Trophoblast cell (in vitro differentiated cells and primary cell): ENCODE measurements around the gene DCUN1D5.
A peak's percentile ranks its signal among the peaks of the same experiment; 100 is the strongest.

ENCODE experiments used
- DNase-seq, 2 donors: peaks; one replicate each; pipeline ENCODE4 v3.0.0-alpha.2; 2016
- H2AFZ ChIP-seq: 2 replicates; pipeline ENCODE4 v1.6.1; 2013; ENCODE audit warnings: low read length, moderate library complexity, mild to moderate bottlenecking; ENCODE audit not compliant: insufficient read depth, poor library complexity
- H2AK5ac ChIP-seq: 2 replicates; pipeline ENCODE4 v1.6.1; 2013; ENCODE audit warnings: mild to moderate bottlenecking, low read length
- H2BK120ac ChIP-seq: 2 replicates; pipeline ENCODE4 v1.6.1; 2013; ENCODE audit warnings: low read length, mild to moderate bottlenecking, moderate library complexity; ENCODE audit not compliant: insufficient read depth, poor library complexity
- H2BK12ac ChIP-seq: 2 replicates; pipeline ENCODE4 v1.6.1; 2013; ENCODE audit warnings: mild to moderate bottlenecking, low read length, moderate library complexity
- H2BK5ac ChIP-seq: 2 replicates; pipeline ENCODE4 v1.6.1; 2013; ENCODE audit warnings: low read length, low read depth, moderate library complexity, mild to moderate bottlenecking; ENCODE audit not compliant: poor library complexity
- H3K14ac ChIP-seq: 2 replicates; pipeline ENCODE4 v1.6.1; 2013; ENCODE audit warnings: mild to moderate bottlenecking, low read length
- H3K18ac ChIP-seq: 2 replicates; pipeline ENCODE4 v1.6.1; 2013; ENCODE audit warnings: mild to moderate bottlenecking, low read length
- H3K23ac ChIP-seq: 2 replicates; pipeline ENCODE4 v1.6.1; 2013; ENCODE audit warnings: low read length
- H3K27ac ChIP-seq: 2 replicates; pipeline ENCODE4 v1.5.1; 2013; ENCODE audit warnings: low read depth, mild to moderate bottlenecking, inconsistent platforms, low read length, moderate library complexity
- H3K27me3 ChIP-seq: 2 replicates; pipeline ENCODE4 v1.6.1; 2013; ENCODE audit warnings: inconsistent platforms, mild to moderate bottlenecking, low read length, moderate library complexity; ENCODE audit not compliant: insufficient read depth
- H3K36me3 ChIP-seq, 2 experiments: 1 replicate in 1 of 2; 2 replicates in 1 of 2; pipeline ENCODE4 v1.6.1; 2013; ENCODE audit warnings: low read length in 2 of 2, mild to moderate bottlenecking in 2 of 2, moderate library complexity in 1 of 2; ENCODE audit not compliant: insufficient read depth in 2 of 2, control insufficient read depth in 1 of 2
- H3K4ac ChIP-seq: 2 replicates; pipeline ENCODE4 v1.6.1; 2013; ENCODE audit warnings: low read depth, mild to moderate bottlenecking, low read length, moderate library complexity
- H3K4me1 ChIP-seq, 2 experiments: 1 replicate in 1 of 2; 2 replicates in 1 of 2; pipeline ENCODE4 v1.6.1; 2013; ENCODE audit warnings: low read length in 2 of 2, mild to moderate bottlenecking in 2 of 2, moderate library complexity in 1 of 2; ENCODE audit not compliant: insufficient read depth in 2 of 2, control insufficient read depth in 1 of 2
- H3K4me2 ChIP-seq: 2 replicates; pipeline ENCODE4 v1.6.1; 2013; ENCODE audit warnings: inconsistent platforms, mild to moderate bottlenecking, low read length, moderate library complexity
- H3K4me3 ChIP-seq: 2 replicates; pipeline ENCODE4 v1.5.1; 2013; ENCODE audit warnings: mild to moderate bottlenecking, low read depth, low read length, inconsistent platforms
- H3K79me1 ChIP-seq: one replicate; pipeline ENCODE4 v1.6.1; 2013; ENCODE audit warnings: low read length
- H3K79me2 ChIP-seq: 2 replicates; pipeline ENCODE4 v1.6.1; 2013; ENCODE audit warnings: low read length, mild to moderate bottlenecking; ENCODE audit not compliant: control insufficient read depth, insufficient read depth, poor library complexity
- H3K9ac ChIP-seq: 2 replicates; pipeline ENCODE4 v1.6.1; 2013; ENCODE audit warnings: mild to moderate bottlenecking, low read length
- H3K9me3 ChIP-seq: 2 replicates; pipeline ENCODE4 v1.6.1; 2013; ENCODE audit warnings: low read depth, mild to moderate bottlenecking, control low read depth, inconsistent platforms, low read length; ENCODE audit not compliant: insufficient read depth
- H4K12ac ChIP-seq: 2 replicates; pipeline ENCODE4 v1.6.1; 2013; ENCODE audit warnings: low read depth, mild to moderate bottlenecking, low read length, moderate library complexity
- H4K8ac ChIP-seq: 2 replicates; pipeline ENCODE4 v1.6.1; 2013; ENCODE audit warnings: low read depth, mild to moderate bottlenecking, low read length, moderate library complexity
- H4K91ac ChIP-seq: one replicate; pipeline ENCODE4 v1.6.1; 2013; ENCODE audit warnings: low read depth, mild to moderate bottlenecking, low read length, moderate library complexity
- WGBS: extraction: QIAGEN DNeasy Blood & Tissue Kit; methylation state at CpG from one replicate; pipeline ENCODE4 v1.1.7; 2013; ENCODE audit warnings: missing lambda C conversion rate; ENCODE audit not compliant: insufficient read length, insufficient coverage; ENCODE audit errors: extremely low coverage; 5-methylcytosine and 5-hydroxymethylcytosine counted together

DCUN1D5 gene

DNA sequence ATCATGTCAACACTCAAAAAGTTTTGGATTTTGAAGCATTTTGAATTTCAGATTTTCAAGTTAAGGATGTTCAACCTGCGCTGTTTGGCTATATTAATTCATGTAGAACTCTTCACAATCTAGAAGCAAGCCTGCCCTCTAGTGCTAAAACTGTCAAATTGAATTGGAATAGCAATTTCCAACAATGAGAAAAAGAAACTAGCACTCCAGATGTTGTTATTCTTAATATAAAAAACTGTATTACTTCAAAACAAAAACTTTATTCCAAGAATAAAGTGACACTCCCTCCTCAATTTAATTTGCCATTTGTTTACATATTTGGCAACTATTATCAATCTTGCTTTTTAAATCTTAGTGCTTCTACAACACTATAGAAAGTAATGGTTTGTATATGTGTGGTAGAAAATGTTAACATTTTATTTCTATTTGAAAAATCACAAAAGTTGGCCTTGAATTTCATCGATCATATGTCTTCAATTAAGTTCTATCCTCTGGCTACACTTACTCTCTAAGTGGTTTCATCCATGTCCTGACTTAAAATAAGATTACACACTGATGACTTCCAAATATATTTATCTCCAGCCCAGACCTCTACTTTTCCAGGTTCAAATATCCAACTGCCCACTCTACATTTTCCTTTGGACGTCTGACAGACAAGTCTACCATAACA lies 36.6 kb downstream of the DCUN1D5 start:
- WGBS, result no CpG with 5 or more reads among the region's 3 CpGs
- no peaks in the 10 kb centered on the region for H3K27me3 ChIP-seq
- no peak overlapping the region for H3K4me2 ChIP-seq
- no peak overlapping the region for H3K27ac ChIP-seq
- H2AK5ac ChIP-seq, result no peak overlapping the region
- H3K4me1 ChIP-seq, result no peaks in the 10 kb centered on the region
- no peak overlapping the region for H3K9ac ChIP-seq
- H3K23ac ChIP-seq, result no peak overlapping the region
- H2BK12ac ChIP-seq, result no peak overlapping the region
- DNase-seq, result peak; percentile 41 to 91
- H3K9me3 ChIP-seq, result no peaks in the 10 kb centered on the region
- no peak overlapping the region for H2BK120ac ChIP-seq
- no peak overlapping the region for H2AFZ ChIP-seq
- H3K4me3 ChIP-seq, result no peak overlapping the region
- no peak overlapping the region for H4K8ac ChIP-seq
- H4K91ac ChIP-seq, result no peak overlapping the region
- no peak overlapping the region for H3K14ac ChIP-seq
- peaks cover 0 to 2% of the 10 kb centered on the region in 2 experiments for H3K36me3 ChIP-seq
- no peak overlapping the region for H2BK5ac ChIP-seq
- no peaks in the 10 kb centered on the region for H3K79me2 ChIP-seq
- H3K18ac ChIP-seq, result no peak overlapping the region
- H4K12ac ChIP-seq, result no peak overlapping the region
- no peak overlapping the region for H3K4ac ChIP-seq
- H3K79me1 ChIP-seq, result no peaks in the 10 kb centered on the region

GRCh38 chr11:103053997-103054396 lies 38.0 kb downstream of the DCUN1D5 start:
- Histone ChIP-seq H3K79me1 (no peaks in the 10 kb centered on the region), H3K79me2 (no peaks in the 10 kb centered on the region), H3K4me3 (no peak overlapping the region), H2AFZ (no peak overlapping the region), H3K27me3 (no peaks in the 10 kb centered on the region), H3K14ac (no peak overlapping the region), H2BK5ac (no peak overlapping the region), H4K8ac (no peak overlapping the region), H3K18ac (no peak overlapping the region), H2BK12ac (no peak overlapping the region), H4K91ac (no peak overlapping the region), H4K12ac (no peak overlapping the region), H3K9me3 (no peaks in the 10 kb centered on the region), H3K4me1 (no peaks in the 10 kb centered on the region), H2BK120ac (no peak overlapping the region), H3K23ac (no peak overlapping the region), H3K36me3 (no peaks in the 10 kb centered on the region), H3K4me2 (no peak overlapping the region), H2AK5ac (no peak overlapping the region), H3K27ac (no peak overlapping the region), H3K4ac (no peak overlapping the region), H3K9ac (no peak overlapping the region)
- no peak for DNase-seq
- WGBS, result no CpG with 5 or more reads among the region's 3 CpGs

DNA sequence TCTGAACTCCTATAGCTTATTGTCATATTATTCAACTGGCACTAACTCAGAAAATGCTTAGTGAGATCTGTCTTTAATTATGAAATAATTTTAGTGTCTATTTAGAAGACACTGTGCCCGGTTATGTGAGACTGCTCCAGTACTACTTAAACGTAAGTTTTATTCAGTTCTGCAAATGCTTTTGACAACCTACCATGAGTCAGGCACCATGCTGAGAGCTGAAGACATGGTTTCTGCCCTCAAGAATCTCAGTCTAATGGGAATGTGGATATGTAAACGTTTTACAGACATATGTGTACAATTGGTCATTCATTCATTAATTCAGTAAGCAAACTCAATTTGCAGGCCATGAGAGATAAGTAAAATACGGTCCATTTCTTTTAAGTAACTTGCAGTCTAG lies 40.0 kb downstream of the DCUN1D5 start:
- WGBS, result no CpG with 5 or more reads among the region's 4 CpGs
- H2AK5ac ChIP-seq, result no peak overlapping the region
- H3K79me2 ChIP-seq, result no peaks in the 10 kb centered on the region
- H3K4ac ChIP-seq, result no peak overlapping the region
- H4K12ac ChIP-seq, result no peak overlapping the region
- no peaks in the 10 kb centered on the region for H3K36me3 ChIP-seq
- H3K4me3 ChIP-seq, result no peak overlapping the region
- H2BK12ac ChIP-seq, result no peak overlapping the region
- no peaks in the 10 kb centered on the region for H3K79me1 ChIP-seq
- H2BK120ac ChIP-seq, result no peak overlapping the region
- H3K4me1 ChIP-seq, result no peaks in the 10 kb centered on the region
- no peak overlapping the region for H3K4me2 ChIP-seq
- H3K14ac ChIP-seq, result no peak overlapping the region
- H3K9me3 ChIP-seq, result no peaks in the 10 kb centered on the region
- H2BK5ac ChIP-seq, result no peak overlapping the region
- no peak overlapping the region for H4K91ac ChIP-seq
- H3K27me3 ChIP-seq, result no peaks in the 10 kb centered on the region
- no peak overlapping the region for H4K8ac ChIP-seq
- no peak overlapping the region for H3K18ac ChIP-seq
- no peak for DNase-seq
- no peak overlapping the region for H2AFZ ChIP-seq
- no peak overlapping the region for H3K27ac ChIP-seq
- H3K23ac ChIP-seq, result no peak overlapping the region
- no peak overlapping the region for H3K9ac ChIP-seq

DNA sequence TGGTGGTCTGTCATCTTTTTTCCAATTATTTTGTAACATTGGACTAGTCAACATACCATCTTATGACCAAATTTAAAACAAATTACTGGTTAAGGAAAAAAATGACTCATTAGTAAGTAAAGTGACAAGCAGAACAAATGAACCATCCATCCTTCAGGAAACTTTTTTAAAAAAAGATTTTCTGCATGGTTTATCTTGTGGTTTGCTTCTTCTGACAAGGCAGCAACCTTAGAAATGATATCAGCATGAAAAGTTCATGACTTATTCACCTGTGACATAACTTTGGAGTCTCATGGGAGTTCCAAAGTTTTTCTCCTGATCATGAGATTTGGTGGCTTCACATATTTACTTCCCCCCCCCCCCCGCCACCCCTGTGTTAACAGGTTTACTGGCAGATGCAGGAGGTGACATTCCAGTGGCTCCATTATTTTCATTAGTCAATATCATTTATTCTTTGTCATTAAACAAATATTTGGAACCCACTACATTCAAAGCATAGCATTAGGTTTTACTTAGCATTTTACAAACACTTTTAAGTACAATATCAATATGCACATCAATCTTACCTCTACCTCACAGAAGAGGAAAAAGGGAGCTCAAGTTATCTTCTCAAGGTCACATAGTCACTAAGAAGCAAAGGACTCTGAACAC lies 40.7 kb downstream of the DCUN1D5 start:
- Histone ChIP-seq H3K27ac (no peak overlapping the region), H3K4me2 (no peak overlapping the region), H3K14ac (no peak overlapping the region), H3K27me3 (no peaks in the 10 kb centered on the region), H4K12ac (no peak overlapping the region), H3K23ac (no peak overlapping the region), H4K8ac (no peak overlapping the region), H3K79me1 (no peaks in the 10 kb centered on the region), H2BK120ac (no peak overlapping the region), H3K4me3 (no peak overlapping the region), H4K91ac (no peak overlapping the region), H3K4me1 (no peaks in the 10 kb centered on the region), H3K18ac (no peak overlapping the region), H3K36me3 (no peaks in the 10 kb centered on the region), H3K9ac (no peak overlapping the region), H2BK12ac (no peak overlapping the region), H3K4ac (no peak overlapping the region), H2BK5ac (no peak overlapping the region), H3K79me2 (no peaks in the 10 kb centered on the region), H3K9me3 (no peaks in the 10 kb centered on the region), H2AK5ac (no peak overlapping the region), H2AFZ (no peak overlapping the region)
- no CpG with 5 or more reads among the region's 1 CpG for WGBS
- no peak for DNase-seq
